Spleen (tissue), 11 donors: Measurements from ENCODE around the gene PIGN. TPM values are rescaled to one million over a fixed set of nuclear protein-coding genes. Genes with fewer than 3 reads are reported as not detected.
A peak's percentile ranks its signal among the peaks of the same experiment; 100 is the strongest.

Source experiments
- DNase-seq: peaks from one replicate; pipeline ENCODE4 v3.0.0-alpha.2; 2020
- H3K27ac ChIP-seq, 8 donors: fragments of 200-600 bp; sonication (generic) in 7 of 8; 1 replicate in 4 of 8; 2 replicates in 4 of 8; pipeline versions ENCODE4 v1.5.0 to v1.8.0; 2016 to 2021; ENCODE audit warnings: inconsistent platforms in 4 of 8, mild to moderate bottlenecking in 4 of 8, moderate library complexity in 1 of 8
- H3K27me3 ChIP-seq, 7 donors: fragments of 200-600 bp; sonication (generic) in 6 of 7; replicated peaks in 1 of 7; 1 replicate in 4 of 7; 2 replicates in 3 of 7; pipeline versions ENCODE4 v1.5.0 to v1.8.0; 2016 to 2021; ENCODE audit warnings: inconsistent platforms in 3 of 7, mild to moderate bottlenecking in 1 of 7
- H3K36me3 ChIP-seq, 6 donors: fragments of 200-600 bp; sonication (generic) in 5 of 6; 1 replicate in 4 of 6; 2 replicates in 2 of 6; pipeline versions ENCODE4 v1.5.0 to v1.8.0; 2016 to 2021; ENCODE audit warnings: inconsistent platforms in 2 of 6
- H3K4me1 ChIP-seq, 6 donors: fragments of 200-600 bp; sonication (generic) in 5 of 6; 1 replicate in 3 of 6; 2 replicates in 3 of 6; pipeline versions ENCODE4 v1.5.0 to v1.8.0; 2016 to 2021; ENCODE audit warnings: inconsistent platforms in 3 of 6
- H3K4me3 ChIP-seq, 8 donors: fragments of 200-600 bp; sonication (generic) in 7 of 8; 1 replicate in 4 of 8; 2 replicates in 4 of 8; pipeline versions ENCODE4 v1.5.0 to v1.8.0; 2016 to 2021; ENCODE audit warnings: inconsistent platforms in 4 of 8, mild to moderate bottlenecking in 4 of 8, moderate library complexity in 2 of 8
- H3K9me3 ChIP-seq, 8 donors: fragments of 200-600 bp; sonication (generic) in 7 of 8; 1 replicate in 4 of 8; 2 replicates in 4 of 8; pipeline versions ENCODE4 v1.5.0 to v1.8.0; 2016 to 2021; ENCODE audit warnings: inconsistent platforms in 4 of 8
- POLR2A ChIP-seq, 3 donors: fragments of 450-650 bp; IDR thresholded peaks; one replicate each; pipeline ENCODE4 v1.5.1; 2017; ENCODE audit warnings: antibody characterized with exemption in 3 of 3, mild to moderate bottlenecking in 1 of 3
- POLR2AphosphoS5 ChIP-seq, 3 donors: sonication (generic); formaldehyde crosslinking; IDR thresholded peaks; one replicate each; pipeline ENCODE4 v1.5.1; 2017; ENCODE audit warnings: antibody characterized with exemption in 3 of 3
- WGBS, 5 donors: extraction: QIAGEN DNeasy Blood & Tissue Kit in 3 of 5; methylation state at CpG; one replicate each; pipeline versions ENCODE4 v1.1.5 to v1.1.7; 2013 to 2018; 5-methylcytosine and 5-hydroxymethylcytosine counted together
- intact Hi-C: fragments of 100-400 bp; cut with DNase I; formaldehyde crosslinking; loops from one replicate; pipeline ENCODE4 v1.15.0; 2023; ENCODE audit warnings: low total_unique reads
- polyA plus RNA-seq, 3 donors: library from polyadenylated mRNA; stranded (reverse); fragments of 200-250 nt; gene quantifications; one replicate each; pipeline ENCODE4 v1.2.1, GENCODE V29; 2013
- total RNA-seq, 7 donors: library from RNA; depleted of rRNA in 3 of 7; stranded (reverse); fragments of >200 nt in 3 of 7; fragmentation: NEBNext Ultra II Directional in 4 of 7; extraction: Animal tissue kit (Norgen Biotek cat#: 25700) in 4 of 7; gene quantifications; one replicate each; pipeline versions ENCODE4 v1.1.0 to v1.2.1, GENCODE V29; 2016 to 2021
- TF ChIP-seq, protein P1 (sequence below), 11 experiments: fragments of 200-600 bp in 7 of 11; fragments of 450-650 bp in 4 of 11; sonication (generic) in 4 of 11; IDR thresholded peaks in 8 of 11; conservative IDR thresholded peaks in 3 of 11; 1 replicate in 7 of 11; 2 replicates in 4 of 11; pipeline versions ENCODE4 v1.4.0 to v1.8.0; 2016 to 2021; ENCODE audit warnings: antibody characterized with exemption in 11 of 11, inconsistent platforms in 4 of 11, mild to moderate bottlenecking in 1 of 11
- donor health status: healthy with polysubstance abuse.
- donor health status: DM: no; HTN: no; CAD: no; lungs with moderate emphysema.
- donor health status: DM: no; HTN: no; CAD: no.
- donor health status: Bipolar disorder and iron deficiency.
- donor health status: healthy.
- donor health status: DM: no; HTN: no; CAD: no.
- donor health status: DM: yes; HTN: yes; CAD: no.

PIGN gene
- total and polyA plus RNA-seq, 10 donors = 4.0 to 41.4 (median 25.4) TPM

DNA sequence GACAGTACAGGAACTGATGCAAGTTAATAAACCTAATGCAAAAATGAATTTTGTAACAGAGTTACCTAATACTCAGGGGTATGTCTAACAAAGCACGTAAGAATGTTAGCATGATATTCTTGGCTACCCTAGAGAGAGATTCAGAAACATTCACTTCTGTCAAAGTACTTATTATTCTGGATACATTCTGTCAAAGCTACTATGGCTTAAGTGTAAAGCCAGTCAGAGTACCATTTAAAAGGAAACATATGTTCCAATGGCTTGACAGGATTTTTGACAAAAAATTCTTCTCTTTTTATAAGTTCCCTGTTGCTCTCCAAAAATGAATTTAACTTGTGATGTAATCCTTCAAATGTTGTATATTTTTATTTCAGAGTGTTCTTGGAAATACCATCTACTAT lies 85.5 kb downstream of the PIGN start:
- H3K27ac ChIP-seq = no peak overlapping the region
- TF ChIP-seq POLR2AphosphoS5 (IDR thresholded peaks at IDR 0.05) (no peak), POLR2A (IDR thresholded peaks at IDR 0.05) (no peak)
- TF ChIP-seq, protein P1, sequence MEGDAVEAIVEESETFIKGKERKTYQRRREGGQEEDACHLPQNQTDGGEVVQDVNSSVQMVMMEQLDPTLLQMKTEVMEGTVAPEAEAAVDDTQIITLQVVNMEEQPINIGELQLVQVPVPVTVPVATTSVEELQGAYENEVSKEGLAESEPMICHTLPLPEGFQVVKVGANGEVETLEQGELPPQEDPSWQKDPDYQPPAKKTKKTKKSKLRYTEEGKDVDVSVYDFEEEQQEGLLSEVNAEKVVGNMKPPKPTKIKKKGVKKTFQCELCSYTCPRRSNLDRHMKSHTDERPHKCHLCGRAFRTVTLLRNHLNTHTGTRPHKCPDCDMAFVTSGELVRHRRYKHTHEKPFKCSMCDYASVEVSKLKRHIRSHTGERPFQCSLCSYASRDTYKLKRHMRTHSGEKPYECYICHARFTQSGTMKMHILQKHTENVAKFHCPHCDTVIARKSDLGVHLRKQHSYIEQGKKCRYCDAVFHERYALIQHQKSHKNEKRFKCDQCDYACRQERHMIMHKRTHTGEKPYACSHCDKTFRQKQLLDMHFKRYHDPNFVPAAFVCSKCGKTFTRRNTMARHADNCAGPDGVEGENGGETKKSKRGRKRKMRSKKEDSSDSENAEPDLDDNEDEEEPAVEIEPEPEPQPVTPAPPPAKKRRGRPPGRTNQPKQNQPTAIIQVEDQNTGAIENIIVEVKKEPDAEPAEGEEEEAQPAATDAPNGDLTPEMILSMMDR (IDR thresholded peaks at IDR 0.05 in 8 of 11, conservative IDR thresholded peaks at IDR 0.05 in 3 of 11) = no peak
- no peak for DNase-seq
- no peak overlapping the region for H3K4me3 ChIP-seq
- H3K36me3 ChIP-seq = peaks cover 0 to 61% (median 29%) of the 10 kb centered on the region in 6 donors
- intact Hi-C loops = no loop called here
- WGBS, 5 donors = 55 to 88% (median 72%) methylated on average over 1 of the region's 1 CpG
- H3K9me3 ChIP-seq = peaks cover 0 to 13% (median 5%) of the 10 kb centered on the region in 8 donors
- no peaks in the 10 kb centered on the region for H3K4me1 ChIP-seq
- no peaks in the 10 kb centered on the region for H3K27me3 ChIP-seq

DNA sequence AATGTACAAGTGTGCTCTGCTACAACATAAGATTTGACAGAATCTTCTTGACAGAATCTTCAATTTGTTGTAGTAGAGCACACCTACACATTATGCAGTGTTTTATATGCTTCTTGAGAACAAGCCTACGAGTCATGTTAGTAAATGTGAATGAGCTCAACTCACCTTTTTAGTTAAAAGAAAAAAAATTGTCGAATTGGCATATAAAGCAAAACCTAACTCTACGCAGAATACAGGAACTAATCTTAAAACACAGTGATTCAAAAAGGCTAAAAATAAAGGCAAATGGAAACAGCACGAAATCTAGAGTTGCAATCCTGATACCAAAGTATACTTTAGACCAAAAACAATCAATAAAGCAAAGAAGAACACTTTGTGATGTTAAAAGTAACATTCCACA lies 87.9 kb downstream of the PIGN start:
- TF ChIP-seq, protein P1 (IDR thresholded peaks at IDR 0.05 in 8 of 11, conservative IDR thresholded peaks at IDR 0.05 in 3 of 11) = no peak
- Histone ChIP-seq H3K4me1 (no peaks in the 10 kb centered on the region), H3K4me3 (no peak overlapping the region), H3K9me3 (peaks cover 0 to 13% (median 5%) of the 10 kb centered on the region in 8 donors), H3K36me3 (peaks cover 0 to 66% (median 29%) of the 10 kb centered on the region in 6 donors), H3K27me3 (no peaks in the 10 kb centered on the region), H3K27ac (no peak overlapping the region)
- DNase-seq = no peak
- 84 to 99% (median 94%) methylated on average over 4 of the region's 4 CpGs for WGBS, 5 donors
- intact Hi-C loops = no loop called here

DNA sequence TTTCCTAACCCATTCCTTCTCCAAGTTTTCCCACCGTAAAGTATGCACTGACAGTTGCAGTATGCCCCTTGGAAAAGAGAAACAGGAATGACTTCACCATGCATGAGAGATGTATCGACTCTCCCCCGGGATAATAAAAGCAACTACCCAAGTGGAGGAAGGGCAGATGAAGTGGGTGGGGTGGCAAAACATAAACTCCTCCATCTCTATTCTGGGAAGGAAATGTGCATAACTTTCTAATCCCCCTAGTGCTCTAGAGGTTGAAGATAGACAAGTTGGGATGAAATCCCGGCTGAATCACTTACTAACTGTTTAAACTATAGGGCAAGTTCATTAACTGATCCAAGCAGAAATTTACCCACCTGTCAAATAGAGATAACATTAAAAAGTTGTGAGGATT lies 89.2 kb downstream of the PIGN start:
- intact Hi-C loops = no loop called here
- no peak overlapping the region for H3K27ac ChIP-seq
- no peaks in the 10 kb centered on the region for H3K4me1 ChIP-seq
- DNase-seq = no peak
- TF ChIP-seq POLR2A (IDR thresholded peaks at IDR 0.05) = no peak
- TF ChIP-seq POLR2AphosphoS5 (IDR thresholded peaks at IDR 0.05) = no peak
- TF ChIP-seq, protein P1 (IDR thresholded peaks at IDR 0.05 in 8 of 11, conservative IDR thresholded peaks at IDR 0.05 in 3 of 11) = no peak
- peaks cover 0 to 13% (median 5%) of the 10 kb centered on the region in 8 donors for H3K9me3 ChIP-seq
- WGBS, 5 donors = 95 to 98% (median 96%) methylated on average over 4 of the region's 4 CpGs
- H3K36me3 ChIP-seq = peaks cover 0 to 66% (median 29%) of the 10 kb centered on the region in 6 donors
- H3K4me3 ChIP-seq = no peak overlapping the region
- H3K27me3 ChIP-seq = no peaks in the 10 kb centered on the region

DNA sequence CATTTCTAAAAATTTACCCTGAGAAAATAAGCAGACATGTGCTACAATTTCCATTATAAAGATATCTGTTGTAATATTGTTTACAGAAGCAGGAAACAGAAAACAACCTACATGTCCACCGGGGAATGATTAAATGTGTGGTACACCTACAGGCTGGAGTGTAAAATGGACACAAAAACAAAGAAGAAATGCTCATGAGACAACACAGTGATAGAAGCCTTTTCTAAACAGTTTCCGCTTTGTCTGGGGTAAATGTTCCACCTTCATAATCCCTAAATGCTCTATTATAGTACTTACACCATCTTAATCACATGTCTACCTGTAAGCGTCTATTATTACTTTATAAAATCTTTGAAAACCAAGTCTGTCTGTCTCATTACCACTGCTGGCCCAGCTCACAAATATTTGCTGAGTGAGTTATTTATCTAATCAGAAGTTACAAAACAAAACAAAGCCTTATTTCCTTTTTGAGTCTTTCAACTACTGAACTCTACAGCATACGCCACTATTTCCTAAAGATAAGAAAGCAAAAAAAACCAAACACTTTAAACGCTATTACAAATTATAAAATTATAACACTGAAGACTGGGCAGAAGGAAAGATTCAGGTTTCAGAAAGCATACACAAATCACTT lies 95.3 kb downstream of the PIGN start:
- intact Hi-C loops = no loop called here
- WGBS, 5 donors = 71 to 81% (median 79%) methylated on average over 5 of the region's 5 CpGs
- Histone ChIP-seq H3K4me3 (no peak overlapping the region), H3K27ac (peak overlapping the region in 4 of 8 donors; percentile 29 to 64 (median 40)), H3K9me3 (no peaks in the 10 kb centered on the region), H3K27me3 (no peaks in the 10 kb centered on the region), H3K4me1 (peaks cover 0 to 5% (median 0%) of the 10 kb centered on the region in 6 donors), H3K36me3 (peaks cover 0 to 30% (median 3%) of the 10 kb centered on the region in 6 donors)
- DNase-seq = no peak
- no peak for TF ChIP-seq POLR2AphosphoS5 (IDR thresholded peaks at IDR 0.05)
- TF ChIP-seq POLR2A (IDR thresholded peaks at IDR 0.05) = no peak
